H1 (cell line): ENCODE measurements around the gene ATP11A.

Experiments used
- POLR2AphosphoS5 ChIP-seq: IDR thresholded peaks from 2 replicates; pipeline ENCODE4 v1.6.1; 2011; ENCODE audit warnings: low read depth, low read length
- SP2 ChIP-seq: IDR thresholded peaks from 2 replicates; pipeline ENCODE4 v1.6.1; 2012; ENCODE audit warnings: mild to moderate bottlenecking, low read length, inconsistent platforms
- TF ChIP-seq, protein P1 (sequence below), 3 experiments: IDR thresholded peaks; 1 replicate in 2 of 3; 2 replicates in 1 of 3; pipeline versions ENCODE4 v1.5.1 to v1.6.1; 2011; ENCODE audit warnings: low read length in 3 of 3, mild to moderate bottlenecking in 3 of 3, inconsistent platforms in 2 of 3, low read depth in 1 of 3, moderate library complexity in 1 of 3; ENCODE audit not compliant: insufficient read depth in 1 of 3; ENCODE audit errors: control extremely low read depth in 1 of 3

DNA sequence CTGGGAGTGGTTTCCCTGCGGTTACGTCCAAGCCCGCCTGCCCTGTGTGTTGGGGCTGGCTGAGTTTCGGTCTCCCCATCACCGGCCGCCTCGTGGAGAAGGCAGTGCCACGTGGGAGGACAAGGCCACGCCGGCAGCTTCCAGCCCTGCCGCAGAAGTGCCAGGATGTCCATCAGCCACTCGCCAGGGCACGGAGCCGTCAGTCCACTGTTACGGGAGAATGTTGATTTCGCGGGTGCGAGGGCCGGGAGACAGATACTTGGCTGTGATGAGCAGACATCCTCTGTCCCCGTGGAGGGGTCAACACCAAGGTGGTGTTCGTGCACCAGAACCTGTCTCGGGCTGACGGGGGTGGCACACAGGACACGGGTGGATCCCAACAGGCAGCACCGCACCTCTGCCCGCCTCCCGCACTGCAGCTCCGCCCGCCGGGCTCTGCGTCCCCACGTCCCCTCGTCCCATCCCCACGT is 192.8 kb downstream of the ATP11A start:
- TF ChIP-seq, protein P1, sequence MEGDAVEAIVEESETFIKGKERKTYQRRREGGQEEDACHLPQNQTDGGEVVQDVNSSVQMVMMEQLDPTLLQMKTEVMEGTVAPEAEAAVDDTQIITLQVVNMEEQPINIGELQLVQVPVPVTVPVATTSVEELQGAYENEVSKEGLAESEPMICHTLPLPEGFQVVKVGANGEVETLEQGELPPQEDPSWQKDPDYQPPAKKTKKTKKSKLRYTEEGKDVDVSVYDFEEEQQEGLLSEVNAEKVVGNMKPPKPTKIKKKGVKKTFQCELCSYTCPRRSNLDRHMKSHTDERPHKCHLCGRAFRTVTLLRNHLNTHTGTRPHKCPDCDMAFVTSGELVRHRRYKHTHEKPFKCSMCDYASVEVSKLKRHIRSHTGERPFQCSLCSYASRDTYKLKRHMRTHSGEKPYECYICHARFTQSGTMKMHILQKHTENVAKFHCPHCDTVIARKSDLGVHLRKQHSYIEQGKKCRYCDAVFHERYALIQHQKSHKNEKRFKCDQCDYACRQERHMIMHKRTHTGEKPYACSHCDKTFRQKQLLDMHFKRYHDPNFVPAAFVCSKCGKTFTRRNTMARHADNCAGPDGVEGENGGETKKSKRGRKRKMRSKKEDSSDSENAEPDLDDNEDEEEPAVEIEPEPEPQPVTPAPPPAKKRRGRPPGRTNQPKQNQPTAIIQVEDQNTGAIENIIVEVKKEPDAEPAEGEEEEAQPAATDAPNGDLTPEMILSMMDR (IDR thresholded peaks at IDR 0.05; ENCODE audit: control extremely low read depth in 1 of 3, insufficient read depth in 1 of 3, low read depth in 1 of 3, low read length in 3 of 3): no peak
- no peak for TF ChIP-seq SP2
- TF ChIP-seq POLR2AphosphoS5: no peak
